Suppressor macrophage (primary cell): ENCODE measurements around the gene ATP6V1E1.
"Not testable (repeated sequence)": the region's sequence is repeated elsewhere in the genome, so short reads cannot be mapped to it uniquely, and the experiment has no call there.

ENCODE experiments used
- DNase-seq, 4 experiments: peaks; one replicate each; pipeline ENCODE4 v3.0.0-alpha.2; 2020 to 2022

The ATP6V1E1 gene

GRCh38 chr22:17580441-17581031 is 48.0 kb downstream of the ATP6V1E1 start:
- no peak for DNase-seq

- DNase-seq = no peak
Observed at GRCh38 chr22:17579535-17579981, 49.0 kb downstream of the ATP6V1E1 start.

GRCh38 chr22:17578136-17578754 is 50.3 kb downstream of the ATP6V1E1 start:
- DNase-seq = no peak

- DNase-seq = no peak
Observed at GRCh38 chr22:17576470-17576869, 52.1 kb downstream of the ATP6V1E1 start.

- no peak for DNase-seq
Observed at GRCh38 chr22:17575681-17576080, 52.9 kb downstream of the ATP6V1E1 start.

GRCh38 chr22:17575151-17575550 is 53.4 kb downstream of the ATP6V1E1 start:
- DNase-seq = no peak

- peak in 3 of 4 experiments; percentile 13 to 28 (median 19) for DNase-seq
Observed at GRCh38 chr22:17570851-17571631, 57.5 kb downstream of the ATP6V1E1 start.

GRCh38 chr22:17569971-17570511 is 58.5 kb downstream of the ATP6V1E1 start:
- peak in 2 of 4 experiments; percentile 25 to 26 for DNase-seq

- no peak for DNase-seq
Observed at GRCh38 chr22:17566776-17567175, 61.8 kb downstream of the ATP6V1E1 start.

GRCh38 chr22:17566016-17566687 is 62.4 kb downstream of the ATP6V1E1 start:
- not testable (repeated sequence) for DNase-seq

GRCh38 chr22:17563936-17564391 is 64.6 kb downstream of the ATP6V1E1 start:
- peak in 1 of 4 experiments; percentile 8 for DNase-seq

- DNase-seq = peak; percentile 31 to 77 (median 60)
Observed at GRCh38 chr22:17562906-17563870, 65.4 kb downstream of the ATP6V1E1 start, which contains the start of gene SLC25A18. TSS of gene SLC25A18 (plus strand) at chr22:17563498. CDS start at chr22:17579945, 16,447 bp downstream.

- DNase-seq = no peak
Observed at GRCh38 chr22:17559188-17559587, 69.4 kb downstream of the ATP6V1E1 start.

- no peak for DNase-seq
Observed at GRCh38 chr22:17554814-17555213, 73.7 kb downstream of the ATP6V1E1 start.

GRCh38 chr22:17552737-17553136 is 75.8 kb downstream of the ATP6V1E1 start:
- DNase-seq = no peak

- DNase-seq = no peak
Observed at GRCh38 chr22:17549655-17550054, 78.9 kb downstream of the ATP6V1E1 start.

GRCh38 chr22:17549183-17549582 is 79.4 kb downstream of the ATP6V1E1 start:
- no peak for DNase-seq

- DNase-seq = no peak
Observed at GRCh38 chr22:17548756-17549035, 79.9 kb downstream of the ATP6V1E1 start.

- DNase-seq = no peak
Observed at GRCh38 chr22:17548010-17548755, 80.4 kb downstream of the ATP6V1E1 start.

GRCh38 chr22:17542452-17542851 is 86.1 kb downstream of the ATP6V1E1 start:
- DNase-seq = no peak
